ENCODE data around the gene RTEL1. TPM values are rescaled to one million over a fixed set of nuclear protein-coding genes. Genes with fewer than 3 reads are reported as not detected.

RTEL1 gene
- total RNA-seq, 1 experiment from 2014 or later, result 17.8 TPM

DNA sequence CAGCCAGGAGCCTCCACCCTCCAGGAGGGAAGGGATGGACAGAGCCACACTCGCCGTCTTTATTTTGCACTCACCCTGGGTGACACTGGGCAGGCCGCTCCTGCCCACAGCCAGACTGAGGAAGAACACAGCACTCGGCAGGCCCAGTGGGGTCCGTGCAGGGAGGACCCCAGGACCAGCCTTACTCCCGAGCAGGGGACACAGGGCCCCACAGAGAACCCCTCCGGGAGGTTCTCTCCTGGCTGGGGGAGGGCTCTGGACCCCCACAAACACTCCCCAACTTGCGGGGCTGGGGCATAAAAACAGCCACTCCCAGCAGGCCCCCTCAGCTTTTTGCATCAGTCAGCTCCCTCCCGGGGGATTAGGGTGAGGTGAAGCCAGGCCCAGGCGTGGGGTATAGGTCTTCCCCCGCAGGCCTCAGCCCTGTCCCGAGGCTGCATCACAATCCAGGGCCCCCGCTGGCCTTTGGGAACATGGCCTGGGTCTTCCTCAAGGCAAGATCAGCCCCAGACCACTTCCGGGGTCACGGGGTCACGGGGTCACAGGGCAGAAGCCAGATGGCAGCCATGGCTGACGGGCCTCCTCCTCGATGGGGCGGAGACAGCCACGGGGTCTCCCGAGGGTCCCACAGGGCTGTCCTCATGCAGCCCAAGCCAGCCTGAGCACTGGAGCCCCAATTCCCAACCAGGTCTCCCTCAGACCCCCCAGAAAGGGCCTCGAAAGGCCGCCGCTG is 41.5 kb downstream of the RTEL1 start:
- DNase-seq (ENCODE audit: low spot score), result no peak

GRCh38 chr20:63700199-63701050 is 42.3 kb downstream of the RTEL1 start:
- no peak for DNase-seq (ENCODE audit: low spot score)

DNA sequence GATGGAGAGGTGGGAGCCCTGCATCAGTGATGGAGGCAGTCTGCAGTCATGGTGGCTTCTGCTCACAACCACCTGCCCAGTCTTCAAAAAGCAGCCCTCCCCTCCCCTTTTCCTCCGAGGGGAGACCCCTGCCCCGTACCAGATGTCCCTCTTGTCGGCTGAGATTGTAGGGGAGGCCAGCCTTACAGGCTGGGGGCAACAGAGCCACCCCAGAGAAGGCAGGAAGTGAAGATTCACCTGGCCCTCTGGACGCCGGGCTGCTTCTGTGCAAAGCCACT is 42.9 kb downstream of the RTEL1 start:
- DNase-seq (ENCODE audit: low spot score), result no peak

DNA sequence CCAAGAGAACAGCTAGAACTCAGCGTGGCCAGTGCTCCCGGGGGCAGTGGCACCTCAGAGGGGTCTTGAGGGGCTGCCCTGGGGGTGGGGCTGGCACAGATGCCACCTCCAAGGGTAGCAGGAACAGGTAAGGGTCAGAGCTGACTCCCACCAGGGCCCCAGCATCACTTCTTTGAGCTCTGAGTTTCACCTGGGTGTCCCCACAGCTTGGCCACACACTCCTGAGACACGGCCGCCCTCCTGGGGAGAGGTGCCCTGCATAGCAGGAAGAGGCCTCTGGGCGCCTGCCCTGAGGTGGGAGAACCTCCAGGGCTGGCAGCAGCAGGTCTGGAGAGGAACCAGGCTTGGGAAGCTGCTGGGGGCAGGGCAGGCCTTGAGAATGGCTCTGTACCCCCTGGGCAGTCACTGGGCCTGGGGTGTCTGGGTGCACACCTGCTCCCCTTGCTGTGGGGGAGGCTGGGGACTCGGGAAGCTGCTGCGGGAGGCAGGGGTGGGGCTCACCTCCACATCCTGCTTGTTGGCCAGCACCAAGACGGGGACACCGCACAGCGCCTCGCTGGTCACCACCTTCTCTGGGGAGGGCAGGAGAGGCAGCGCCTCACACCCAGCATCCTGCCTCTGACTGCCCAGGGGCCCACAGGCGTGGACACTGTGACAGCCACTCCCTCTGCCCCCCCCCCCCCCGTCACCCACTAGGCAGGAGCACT is 43.4 kb downstream of the RTEL1 start:
- peak; percentile 79 for DNase-seq (ENCODE audit: low spot score)

- DNase-seq (ENCODE audit: low spot score), result no peak
These were observed 44.0 kb downstream of the RTEL1 start for GRCh38 chr20:63702036-63702665.

- no peak for DNase-seq (ENCODE audit: low spot score)
These were observed 44.8 kb downstream of the RTEL1 start for GRCh38 chr20:63702751-63703470.

GRCh38 chr20:63703471-63703975 is 45.4 kb downstream of the RTEL1 start:
- no peak for DNase-seq (ENCODE audit: low spot score)

- no peak for DNase-seq (ENCODE audit: low spot score)
These were observed 46.0 kb downstream of the RTEL1 start for GRCh38 chr20:63703976-63704748.

GRCh38 chr20:63704749-63705117 is 46.6 kb downstream of the RTEL1 start:
- DNase-seq (ENCODE audit: low spot score), result no peak

DNA sequence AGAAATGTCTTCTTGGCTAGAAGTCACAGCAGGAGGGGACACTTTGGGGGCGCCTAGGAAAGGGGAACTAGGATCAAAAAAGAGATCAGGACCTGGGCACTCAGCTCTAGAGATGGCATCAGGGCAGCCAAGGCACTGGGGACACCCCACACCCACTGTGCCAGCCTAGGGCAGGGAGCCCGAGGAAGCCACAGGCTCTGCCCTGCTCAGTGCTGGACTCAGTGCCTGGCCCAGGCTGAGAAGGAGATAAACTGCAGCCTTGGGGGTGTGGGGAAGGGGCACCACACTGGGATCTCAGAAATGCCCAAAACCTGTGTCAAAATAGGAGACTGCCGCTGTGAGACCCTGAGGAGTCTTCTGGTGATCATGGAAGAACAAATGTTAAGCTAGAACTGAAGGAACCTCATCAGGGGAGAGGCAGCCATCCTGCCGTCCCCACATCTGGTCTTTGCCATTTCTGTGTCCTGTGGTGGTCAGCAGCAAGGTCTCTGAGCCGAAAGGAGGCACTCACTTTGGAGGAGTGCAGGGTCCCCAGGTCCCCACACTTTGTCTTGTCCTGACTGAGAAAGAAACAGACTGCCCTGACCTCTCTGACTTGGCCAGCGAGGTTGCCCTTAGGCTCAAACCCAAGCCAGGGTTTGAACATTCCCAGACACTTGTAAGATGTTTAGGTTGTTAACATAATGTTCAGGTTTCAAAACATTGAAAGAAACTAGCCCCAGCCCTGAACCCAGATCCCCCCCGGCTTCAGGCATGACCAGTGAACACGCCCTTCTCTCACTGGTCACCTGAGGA is 47.3 kb downstream of the RTEL1 start:
- no peak for DNase-seq (ENCODE audit: low spot score)

DNA sequence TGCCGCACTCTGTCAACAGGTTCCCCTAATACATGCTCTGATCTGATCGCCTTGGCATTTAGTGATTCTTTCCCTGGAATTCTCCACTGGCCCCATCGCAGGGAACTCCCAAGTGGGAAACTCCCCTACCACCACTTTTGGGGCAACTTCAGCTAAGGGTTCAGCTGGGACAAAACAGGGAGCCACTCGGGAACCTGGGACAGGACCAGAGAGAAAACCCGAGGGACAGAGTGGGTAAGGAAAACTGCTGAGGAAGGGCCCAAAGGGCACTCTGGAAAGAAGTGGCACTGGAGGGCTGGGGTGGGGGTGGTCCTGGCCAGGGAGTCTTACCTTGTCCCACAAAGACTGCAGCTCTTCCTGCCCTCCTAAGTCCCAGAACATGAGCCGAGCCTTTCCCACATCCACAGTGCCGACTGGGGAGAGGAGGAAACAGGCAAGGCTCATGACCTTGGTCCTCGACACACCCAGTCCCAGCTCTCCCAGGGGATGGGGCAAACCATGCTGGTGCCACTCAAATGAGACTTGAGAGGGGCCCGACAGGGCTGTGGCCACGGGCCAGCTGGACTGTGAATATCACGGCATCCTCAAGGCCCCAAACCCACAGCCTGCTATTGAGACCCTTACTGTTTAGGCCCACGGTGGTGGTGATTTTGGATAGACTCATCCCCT is 48.0 kb downstream of the RTEL1 start:
- DNase-seq (ENCODE audit: low spot score), result no peak

DNA sequence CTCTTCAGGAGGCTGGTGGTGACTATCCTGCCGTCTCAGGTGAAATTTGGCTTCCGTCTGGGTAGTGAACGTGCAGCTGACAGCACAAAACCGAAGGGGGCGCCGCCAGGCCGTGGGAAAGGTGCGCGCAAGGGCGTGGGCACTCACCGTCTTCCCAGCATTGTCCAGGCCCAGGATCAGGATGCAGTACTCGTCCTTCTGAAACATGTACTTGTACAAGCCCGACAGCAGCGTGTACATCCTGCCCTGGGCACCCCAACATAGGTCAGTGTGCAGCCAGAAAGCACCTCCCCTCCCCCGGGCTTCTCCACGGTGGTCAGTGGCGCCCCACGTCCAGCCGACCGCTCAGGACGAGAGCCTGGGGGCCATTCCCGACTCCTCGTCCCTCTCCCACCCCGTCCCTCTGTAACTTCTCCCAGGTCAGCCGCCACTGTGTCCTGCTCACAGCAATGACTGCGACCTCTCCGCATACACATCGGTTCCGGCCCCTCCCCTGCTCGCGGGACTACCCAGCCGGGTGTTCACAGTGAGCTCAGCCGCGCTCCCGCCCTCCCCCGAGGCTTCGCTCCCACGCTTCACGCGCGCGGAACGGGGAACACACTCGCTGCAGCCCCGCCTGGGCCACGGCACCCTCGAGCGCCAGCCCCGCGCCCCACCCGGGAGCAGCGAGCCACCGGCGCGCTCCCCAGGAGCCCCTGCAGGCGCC is 48.9 kb downstream of the RTEL1 start:
- DNase-seq (ENCODE audit: low spot score), result peak; percentile 50

DNA sequence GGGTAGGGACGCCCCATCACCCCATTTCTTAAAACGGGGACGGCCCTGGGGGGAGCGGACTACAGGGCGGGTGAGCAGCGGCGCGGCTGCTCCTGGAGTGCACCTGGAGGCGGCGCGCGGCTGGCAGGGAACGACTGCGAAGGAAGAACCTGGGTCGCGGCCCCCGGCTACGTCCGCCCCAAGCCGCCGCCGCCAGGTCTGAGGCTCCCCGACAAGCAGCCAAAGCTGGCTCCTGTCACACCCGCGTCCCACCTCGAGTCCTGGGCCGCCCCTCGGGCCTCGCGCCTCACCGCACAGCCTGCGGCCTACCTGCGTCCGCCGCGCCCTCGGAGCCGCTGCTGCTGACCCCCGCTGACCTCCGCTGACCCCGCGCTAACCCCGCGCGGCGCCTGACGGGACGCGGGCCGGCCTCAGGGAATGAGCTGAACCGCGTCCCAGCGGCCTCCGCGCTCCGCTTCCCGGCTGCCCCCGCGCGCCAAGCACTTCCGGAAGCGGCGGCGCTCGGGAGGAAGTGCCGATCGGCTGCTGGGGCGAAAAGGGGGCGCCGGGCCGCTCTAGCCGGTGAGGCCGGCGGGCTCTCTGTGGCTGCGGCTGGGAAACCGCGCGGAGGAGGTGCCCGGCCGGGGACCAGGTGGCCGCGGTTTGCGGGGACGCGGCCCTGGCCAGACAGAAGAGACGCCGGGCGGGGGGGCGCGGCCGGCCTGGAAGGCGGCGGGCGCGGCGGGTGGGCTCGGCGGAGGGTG is 49.6 kb downstream of the RTEL1 start, which contains the start of the genes ARFRP1 and ZGPAT:
TSS of gene ARFRP1 (minus strand) at position 419 of the 743 bp plus-strand sequence. CDS start 885 bp downstream, outside the sequence.
TSS of gene ZGPAT (plus strand) at position 482 of the 743 bp plus-strand sequence. CDS start 542 bp downstream, outside the sequence.
- peak; percentile 58 for DNase-seq (ENCODE audit: low spot score)

GRCh38 chr20:63708301-63709148 is 50.4 kb downstream of the RTEL1 start:
- no peak for DNase-seq (ENCODE audit: low spot score)

DNA sequence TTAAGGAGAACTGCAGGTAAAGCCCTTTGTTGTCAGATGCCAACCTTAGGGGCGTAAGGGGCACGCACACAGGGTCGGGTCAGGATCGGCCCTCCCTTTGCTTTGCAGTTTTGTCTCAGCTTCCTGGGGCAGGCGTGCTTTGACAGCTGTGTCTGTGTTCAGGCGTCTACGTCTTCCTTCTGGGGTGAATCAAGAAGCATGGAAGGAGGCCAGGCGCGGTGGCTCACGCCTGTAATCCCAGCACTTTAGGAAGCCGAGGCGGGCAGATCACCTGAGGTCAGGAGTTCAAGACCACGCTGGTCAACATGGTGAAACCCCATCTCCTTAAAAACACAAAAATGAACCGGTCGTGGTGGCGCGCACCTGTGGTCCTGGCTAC is 51.0 kb downstream of the RTEL1 start:
- no peak for DNase-seq (ENCODE audit: low spot score)

DNA sequence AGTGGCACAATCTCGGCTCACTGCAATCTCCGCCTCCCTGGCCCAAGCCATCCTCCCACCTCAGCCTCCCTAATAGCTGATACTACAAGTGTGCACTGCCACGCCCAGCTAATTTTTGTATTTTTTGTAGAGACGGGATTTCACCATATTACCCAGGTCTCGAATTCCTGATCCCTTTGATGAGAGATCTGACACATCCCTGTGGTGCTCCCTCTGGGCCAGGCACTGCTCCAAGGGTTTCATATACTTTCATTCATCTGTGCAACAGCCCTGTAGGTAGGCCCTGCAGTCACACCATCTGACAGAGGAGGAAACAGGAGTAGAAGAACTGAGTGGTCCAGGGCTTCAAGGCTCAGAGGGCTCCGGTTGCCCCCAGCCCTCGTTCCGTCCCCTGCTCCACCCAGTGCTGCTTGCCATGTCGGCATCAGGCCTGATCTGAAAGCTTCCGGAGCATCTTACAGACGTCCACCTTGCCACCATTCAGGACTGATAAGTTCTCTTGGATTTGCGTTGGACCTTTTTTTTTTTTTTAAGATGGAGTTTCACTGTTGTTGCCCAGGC is 53.1 kb downstream of the RTEL1 start:
- DNase-seq (ENCODE audit: low spot score), result no peak
